GM12878 (cell line): ENCODE data around the gene DRC1. TPM values are rescaled to one million over a fixed set of nuclear protein-coding genes. Genes with fewer than 3 reads are reported as not detected.

ENCODE experiments used
- ATAC-seq: fragments of 200-7000 bp; cut with Tn5 transposase; 3 replicates; pipeline ENCODE4 v1.9.1; 2020; ENCODE audit warnings: mild to moderate bottlenecking, moderate library complexity
- BruUV-seq: library from RNA; stranded (reverse); fragments of 400-500 nt; replicated peaks from 2 replicates; lab custom pipeline; 2021; lab: Mats Ljungman, UMichigan
- CTCF ChIA-PET: fragments of 300-600 bp; sonication (Branson Sonifier 250); formaldehyde crosslinking; extraction: SDS; loops from one replicate; lab custom pipeline; 2021; ENCODE audit warnings: inconsistent platforms; lab: Yijun Ruan, JAX
- POLR2A ChIA-PET: fragments of 350-600 bp; formaldehyde crosslinking; extraction: SDS; loops from one replicate; lab custom pipeline; 2021; ENCODE audit warnings: inconsistent platforms; lab: Charles Lee
- RAD21 ChIA-PET: fragments of 300-600 bp; sonication (Branson Sonifier 250); formaldehyde crosslinking; loops from one replicate; lab custom pipeline; 2023; ENCODE audit warnings: antibody characterized with exemption; ENCODE audit not compliant: unreplicated experiment; lab: Charles Lee
- SMC1A ChIA-PET: fragments of 300-600 bp; sonication (Branson Sonifier 250); formaldehyde crosslinking; loops from one replicate; lab custom pipeline; 2023; ENCODE audit not compliant: unreplicated experiment, uncharacterized antibody; lab: Charles Lee
- DNase-seq: peaks from one replicate; pipeline ENCODE4 v3.0.0-alpha.2; 2011; ENCODE audit warnings: low read depth, low spot score
- FAIRE-seq: peaks from 3 replicates; lab custom pipeline; 2011; peaks lifted over from hg19 to GRCh38; lab: Jason Lieb, UNC
- H2AFZ ChIP-seq: 2 replicates; pipeline ENCODE4 v1.6.0; 2011; ENCODE audit warnings: low read depth, low read length, control low read depth; ENCODE audit not compliant: control insufficient read depth
- H3K27ac ChIP-seq: 2 replicates; pipeline ENCODE4 v1.5.1; 2011; ENCODE audit warnings: control low read depth; ENCODE audit not compliant: control insufficient read depth, insufficient read depth
- H3K27me3 ChIP-seq, 2 experiments: replicated peaks in 1 of 2; 2 replicates each; pipeline versions ENCODE4 v1.6.0 to v1.6.1; 2011; ENCODE audit warnings: low read length in 1 of 2; ENCODE audit not compliant: control insufficient read depth in 2 of 2, insufficient read depth in 2 of 2
- H3K36me3 ChIP-seq, 2 experiments: 2 replicates each; pipeline ENCODE4 v1.5.1; 2011; ENCODE audit warnings: low read length in 1 of 2; ENCODE audit not compliant: control insufficient read depth in 2 of 2, insufficient read depth in 2 of 2
- H3K4me1 ChIP-seq: 2 replicates; pipeline ENCODE4 v1.6.1; 2011; ENCODE audit warnings: mild to moderate bottlenecking, low read length, moderate library complexity, mixed read lengths; ENCODE audit not compliant: control insufficient read depth, insufficient read depth
- H3K4me2 ChIP-seq: 2 replicates; pipeline ENCODE4 v1.6.0; 2011; ENCODE audit warnings: control low read depth; ENCODE audit not compliant: control insufficient read depth, insufficient read depth
- H3K4me3 ChIP-seq: fragments of 200-600 bp; sonication (generic); 2 replicates; pipeline ENCODE4 v1.5.1; 2016
- H3K79me2 ChIP-seq: 2 replicates; pipeline ENCODE4 v1.6.0; 2011; ENCODE audit warnings: low read length; ENCODE audit not compliant: control insufficient read depth, insufficient read depth
- H3K9ac ChIP-seq: 2 replicates; pipeline ENCODE4 v1.8.0; 2011; ENCODE audit warnings: low read length, control low read depth, mixed read lengths; ENCODE audit not compliant: control insufficient read depth, insufficient read depth
- H3K9me3 ChIP-seq: replicated peaks from 3 replicates; pipeline ENCODE4 v1.5.1; 2011; ENCODE audit warnings: mild to moderate bottlenecking, low read length; ENCODE audit not compliant: control insufficient read depth, insufficient read depth
- H4K20me1 ChIP-seq: 2 replicates; pipeline ENCODE4 v1.6.0; 2011; ENCODE audit not compliant: control insufficient read depth, insufficient read depth
- CHD2 ChIP-seq: IDR thresholded peaks from 2 replicates; pipeline ENCODE4 v1.6.1; 2011; ENCODE audit warnings: low read depth, low read length, improper control_type of control experiment, borderline replicate concordance
- CREM ChIP-seq: IDR thresholded peaks from 2 replicates; pipeline ENCODE4 v1.6.1; 2014; ENCODE audit warnings: antibody characterized with exemption, low read depth
- CUX1 ChIP-seq: IDR thresholded peaks from 2 replicates; pipeline ENCODE4 v1.6.1; 2012; ENCODE audit warnings: improper control_type of control experiment, low read depth, low read length; ENCODE audit not compliant: insufficient replicate concordance
- E2F4 ChIP-seq: IDR thresholded peaks from 2 replicates; pipeline ENCODE4 v1.6.1; 2012; ENCODE audit warnings: low read depth, low read length, improper control_type of control experiment
- EGR1 ChIP-seq, 2 experiments: IDR thresholded peaks; 1 replicate in 1 of 2; 2 replicates in 1 of 2; pipeline ENCODE4 v1.6.1; 2011 to 2012; ENCODE audit warnings: low read depth in 2 of 2, low read length in 2 of 2, borderline replicate concordance in 1 of 2, mild to moderate bottlenecking in 1 of 2, moderate library complexity in 1 of 2
- FOXM1 ChIP-seq: IDR thresholded peaks from 2 replicates; pipeline ENCODE4 v1.6.1; 2012; ENCODE audit warnings: low read depth, mild to moderate bottlenecking, inconsistent platforms, low read length, moderate library complexity
- JUNB ChIP-seq: IDR thresholded peaks from 2 replicates; pipeline ENCODE4 v1.6.1; 2016; ENCODE audit warnings: antibody characterized with exemption, mild to moderate bottlenecking
- MTA3 ChIP-seq: IDR thresholded peaks from 2 replicates; pipeline ENCODE4 v1.6.1; 2012; ENCODE audit warnings: low read length, inconsistent platforms, borderline replicate concordance
- NFYA ChIP-seq: IDR thresholded peaks from 2 replicates; pipeline ENCODE4 v1.6.1; 2011; ENCODE audit warnings: low read depth, mild to moderate bottlenecking, low read length, improper control_type of control experiment, borderline replicate concordance
- NR2C1 ChIP-seq: fragments of 450-650 bp; IDR thresholded peaks from 2 replicates; pipeline ENCODE4 v1.6.1; 2017; ENCODE audit warnings: antibody characterized with exemption, mild to moderate bottlenecking, moderate library complexity
- POLR2AphosphoS5 ChIP-seq: IDR thresholded peaks from 2 replicates; pipeline ENCODE4 v1.6.1; 2011; ENCODE audit warnings: mild to moderate bottlenecking, low read length, inconsistent platforms
- SUZ12 ChIP-seq: fragments of 200-600 bp; sonication (generic); IDR thresholded peaks from one replicate; pipeline ENCODE4 v1.6.1; 2018; ENCODE audit warnings: antibody characterized with exemption, mild to moderate bottlenecking; ENCODE audit not compliant: unreplicated experiment
- ZNF687 ChIP-seq: fragments of 450-650 bp; IDR thresholded peaks from 2 replicates; pipeline ENCODE4 v1.6.1; 2017; ENCODE audit warnings: mild to moderate bottlenecking, moderate library complexity
- WGBS: methylation state at CpG from one replicate; pipeline ENCODE4 v1.1.6; 2016; ENCODE audit warnings: low lambda C conversion rate; ENCODE audit not compliant: insufficient replicate concordance, insufficient coverage; ENCODE audit errors: missing lambda C conversion rate; 5-methylcytosine and 5-hydroxymethylcytosine counted together
- in situ Hi-C: fragments of 300-500 bp; cut with MboI; formaldehyde crosslinking; loops from 9 replicates; pipeline ENCODE4 v1.14.3; 2018; ENCODE audit warnings: mixed read lengths
- intact Hi-C: fragments of 100-400 bp; cut with micrococcal nuclease; formaldehyde crosslinking; loops from one replicate; pipeline ENCODE4 v1.14.2; 2022; ENCODE audit not compliant: unreplicated experiment
- polyA plus RNA-seq, 11 experiments: library from polyadenylated mRNA; depleted of rRNA in 4 of 11; unstranded in 6 of 11; stranded (reverse) in 5 of 11; fragments of >200 nt; fragmentation: Nextera tagmentation in 4 of 11; fragmentation: Illumina TruSeq in 1 of 11; extraction: Ambion mirVana in 4 of 11; extraction: Trizol in 1 of 11; gene quantifications; 1 replicate in 1 of 11; 2 replicates in 10 of 11; pipeline versions ENCODE4 v1.2.1 to v1.2.3, GENCODE V29; 2011 to 2016; ENCODE audit warnings: inconsistent platforms in 2 of 11, missing spikeins in 2 of 11, low read depth in 1 of 11
- total RNA-seq, 4 experiments: library from RNA; depleted of rRNA in 3 of 4; stranded (reverse); fragments of >200 nt in 3 of 4; fragmentation: Illumina TruSeq in 1 of 4; extraction: Trizol in 1 of 4; gene quantifications; 2 replicates each; pipeline versions ENCODE4 v1.2.1 to v1.2.3, GENCODE V29; 2013 to 2021

The DRC1 gene
- total and polyA plus RNA-seq, 10 of the 15 experiments (the other 5 are each of a cell fraction or from before 2014, with no cell fraction given) = 0.03 TPM; not detected in 9

GRCh38 chr2:26463244-26464192, 61.8 kb downstream of the DRC1 start:
- no TSS peak for BruUV-seq
- Histone ChIP-seq H3K79me2 (no peaks in the 10 kb centered on the region), H4K20me1 (no peaks in the 10 kb centered on the region), H3K27ac (no peak overlapping the region), H2AFZ (no peak overlapping the region), H3K36me3 (no peaks in the 10 kb centered on the region), H3K4me3 (no peak overlapping the region), H3K9me3 (no peaks in the 10 kb centered on the region), H3K27me3 (no peaks in the 10 kb centered on the region), H3K9ac (no peak overlapping the region), H3K4me1 (no peaks in the 10 kb centered on the region), H3K4me2 (no peak overlapping the region)
- 61% methylated on average over 23 of the region's 25 CpGs for WGBS
- ChIA-PET POLR2A (no interaction called here), RAD21 (no interaction called here), CTCF (no interaction called here), SMC1A (no interaction called here)
- no peak for FAIRE-seq
- in situ Hi-C loops (no loop called here), intact Hi-C loops (no loop called here)
- DNase-seq = no peak
- no peak for ATAC-seq
- TF ChIP-seq POLR2AphosphoS5 (no peak), CREM (no peak), FOXM1 (no peak), MTA3 (no peak), SUZ12 (no peak), CHD2 (no peak), NR2C1 (no peak), EGR1 (IDR thresholded peaks at IDR 0.05; ENCODE audit: borderline replicate concordance in 1 of 2, low read depth in 2 of 2, low read length in 2 of 2) (no peak), NFYA (no peak), ZNF687 (no peak), JUNB (no peak), E2F4 (no peak), CUX1 (no peak)
